Measurements from ENCODE around the gene DOCK10. TPM values are rescaled to one million over a fixed set of nuclear protein-coding genes. Genes with fewer than 3 reads are reported as not detected.

Gene DOCK10
- total RNA-seq, 1 donor from 2014 or later, result 9.8 TPM

DNA sequence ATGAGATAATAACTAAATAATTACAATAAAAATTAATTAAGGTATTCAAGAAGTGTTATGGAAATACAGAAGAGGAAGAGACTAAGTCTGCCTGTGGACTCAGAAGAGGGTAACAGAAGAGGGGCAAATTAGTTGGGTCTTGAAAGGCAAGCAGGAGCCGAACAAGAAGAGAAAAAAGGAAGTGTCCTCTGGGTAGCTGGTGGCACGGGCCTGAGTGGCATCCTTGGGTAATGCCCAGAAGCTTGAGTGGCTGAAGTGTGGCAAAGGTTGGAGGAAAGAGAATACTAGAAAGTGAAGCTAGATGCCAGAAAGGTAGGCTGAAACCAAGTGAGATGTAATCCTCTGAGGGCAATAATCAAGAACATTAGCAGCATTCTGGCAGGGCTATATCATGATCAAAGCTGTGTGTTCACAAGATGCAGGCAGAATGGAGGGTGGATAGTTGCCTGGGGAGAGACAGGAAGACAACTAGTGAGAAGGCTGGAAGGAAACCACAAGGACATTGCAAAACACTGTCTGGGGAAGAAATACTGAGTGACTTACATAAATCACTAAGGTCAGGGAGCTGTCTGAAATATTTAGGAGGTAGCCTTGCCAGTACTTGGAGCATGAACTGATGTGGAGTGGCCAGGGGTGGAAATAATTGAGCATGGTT, 16.2 kb downstream of the DOCK10 start:
- H3K36me3 ChIP-seq, result no peaks in the 10 kb centered on the region
- intact Hi-C loops (cut with DNase I), result no loop called here
- H3K4me1 ChIP-seq, result peaks cover 13% of the 10 kb centered on the region
- no peaks in the 10 kb centered on the region for H3K27me3 ChIP-seq
- H3K27ac ChIP-seq, result peak overlapping the region; percentile 31
- H3K4me3 ChIP-seq, result no peak overlapping the region
- no peaks in the 10 kb centered on the region for H3K9me3 ChIP-seq
- no peak for DNase-seq (ENCODE audit: extremely low spot score in 2 of 2)
- TF ChIP-seq, protein P1, sequence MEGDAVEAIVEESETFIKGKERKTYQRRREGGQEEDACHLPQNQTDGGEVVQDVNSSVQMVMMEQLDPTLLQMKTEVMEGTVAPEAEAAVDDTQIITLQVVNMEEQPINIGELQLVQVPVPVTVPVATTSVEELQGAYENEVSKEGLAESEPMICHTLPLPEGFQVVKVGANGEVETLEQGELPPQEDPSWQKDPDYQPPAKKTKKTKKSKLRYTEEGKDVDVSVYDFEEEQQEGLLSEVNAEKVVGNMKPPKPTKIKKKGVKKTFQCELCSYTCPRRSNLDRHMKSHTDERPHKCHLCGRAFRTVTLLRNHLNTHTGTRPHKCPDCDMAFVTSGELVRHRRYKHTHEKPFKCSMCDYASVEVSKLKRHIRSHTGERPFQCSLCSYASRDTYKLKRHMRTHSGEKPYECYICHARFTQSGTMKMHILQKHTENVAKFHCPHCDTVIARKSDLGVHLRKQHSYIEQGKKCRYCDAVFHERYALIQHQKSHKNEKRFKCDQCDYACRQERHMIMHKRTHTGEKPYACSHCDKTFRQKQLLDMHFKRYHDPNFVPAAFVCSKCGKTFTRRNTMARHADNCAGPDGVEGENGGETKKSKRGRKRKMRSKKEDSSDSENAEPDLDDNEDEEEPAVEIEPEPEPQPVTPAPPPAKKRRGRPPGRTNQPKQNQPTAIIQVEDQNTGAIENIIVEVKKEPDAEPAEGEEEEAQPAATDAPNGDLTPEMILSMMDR (IDR thresholded peaks at IDR 0.05), result no peak
- TF ChIP-seq POLR2A (IDR thresholded peaks at IDR 0.05) (no peak), POLR2AphosphoS5 (IDR thresholded peaks at IDR 0.05; ENCODE audit: insufficient read depth in 1 of 2, low read depth in 1 of 2) (no peak)

DNA sequence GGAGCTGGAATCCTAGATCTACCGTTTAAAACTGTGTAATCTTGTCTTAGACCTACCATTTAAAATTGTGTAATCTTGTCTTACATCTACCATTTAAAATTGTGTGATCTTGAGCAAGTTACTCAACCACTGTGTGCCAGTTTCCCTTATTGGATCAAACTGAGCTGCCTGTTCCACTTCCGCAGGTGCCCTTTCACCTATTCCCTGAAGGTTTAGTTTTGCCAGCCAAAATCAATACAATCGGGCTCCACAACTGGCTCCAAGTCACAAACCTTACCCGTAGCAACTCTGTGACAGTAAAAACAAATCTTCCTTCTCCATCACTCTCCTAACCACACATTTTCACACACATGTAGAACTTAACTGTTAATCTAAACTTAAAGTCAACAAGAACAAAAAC, 20.1 kb downstream of the DOCK10 start:
- Histone ChIP-seq H3K27me3 (no peaks in the 10 kb centered on the region), H3K9me3 (no peaks in the 10 kb centered on the region), H3K27ac (no peak overlapping the region), H3K4me3 (no peak overlapping the region), H3K4me1 (peaks cover 9% of the 10 kb centered on the region), H3K36me3 (no peaks in the 10 kb centered on the region)
- intact Hi-C loops (cut with DNase I), result no loop called here
- TF ChIP-seq POLR2A (IDR thresholded peaks at IDR 0.05), result no peak
- no peak for TF ChIP-seq POLR2AphosphoS5 (IDR thresholded peaks at IDR 0.05; ENCODE audit: insufficient read depth in 1 of 2, low read depth in 1 of 2)
- TF ChIP-seq, protein P1 (IDR thresholded peaks at IDR 0.05), result no peak
- DNase-seq (ENCODE audit: extremely low spot score in 2 of 2), result no peak

DNA sequence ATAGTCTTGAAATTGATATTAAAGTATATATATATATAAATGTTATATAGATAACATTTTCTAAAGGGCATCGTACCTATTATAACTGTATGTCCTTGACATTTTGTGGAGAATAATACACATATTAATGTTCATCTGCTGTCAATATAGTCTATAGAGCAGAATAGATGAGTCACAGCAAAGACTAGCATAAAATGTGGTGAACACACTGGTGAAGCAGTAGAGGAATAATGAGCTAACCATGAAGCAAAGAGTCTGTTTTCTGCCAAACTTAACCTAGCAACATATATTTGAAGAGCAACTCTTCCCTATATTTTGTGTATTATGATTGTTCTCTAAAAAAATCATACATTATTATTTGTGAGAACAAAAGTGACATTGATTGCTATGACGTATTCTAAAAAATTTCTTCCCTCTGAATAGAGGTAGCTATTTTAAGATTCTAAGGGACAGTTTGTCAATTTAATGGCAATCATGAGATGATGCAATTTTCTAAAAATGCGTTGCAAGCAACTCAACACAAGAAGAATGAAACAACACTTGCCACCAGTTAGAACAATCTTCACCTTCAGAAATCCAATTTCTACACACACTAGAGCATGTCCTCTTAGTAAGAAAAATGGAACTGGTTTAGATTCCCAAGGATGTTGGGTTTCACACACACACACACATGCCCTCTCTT, 22.0 kb downstream of the DOCK10 start:
- Histone ChIP-seq H3K4me1 (no peaks in the 10 kb centered on the region), H3K9me3 (no peaks in the 10 kb centered on the region), H3K27me3 (no peaks in the 10 kb centered on the region), H3K4me3 (no peak overlapping the region), H3K27ac (no peak overlapping the region), H3K36me3 (no peaks in the 10 kb centered on the region)
- TF ChIP-seq POLR2AphosphoS5 (IDR thresholded peaks at IDR 0.05; ENCODE audit: insufficient read depth in 1 of 2, low read depth in 1 of 2) (no peak), POLR2A (IDR thresholded peaks at IDR 0.05) (no peak)
- TF ChIP-seq, protein P1 (IDR thresholded peaks at IDR 0.05), result no peak
- intact Hi-C loops (cut with DNase I), result no loop called here
- no peak for DNase-seq (ENCODE audit: extremely low spot score in 2 of 2)

DNA sequence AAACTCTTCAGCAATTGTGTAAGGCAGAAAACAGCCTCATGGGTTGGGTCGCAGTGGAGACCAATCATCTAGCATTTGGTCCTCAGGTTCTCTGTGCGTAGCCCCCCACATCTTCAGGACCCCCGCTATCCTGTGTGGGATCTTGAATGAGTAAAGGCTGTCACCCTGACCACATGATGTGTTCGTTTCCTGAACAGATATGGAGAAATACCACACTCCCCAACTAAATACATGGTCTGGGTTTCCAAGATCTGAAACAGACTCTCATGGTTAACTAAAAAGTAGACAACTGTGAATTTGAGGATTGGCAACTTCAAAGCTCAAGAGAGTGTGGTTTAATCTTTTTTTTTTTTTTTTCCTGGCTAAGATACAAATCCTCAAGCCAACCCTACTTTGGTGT, 23.2 kb downstream of the DOCK10 start:
- no peaks in the 10 kb centered on the region for H3K4me1 ChIP-seq
- DNase-seq (ENCODE audit: extremely low spot score in 2 of 2), result no peak
- H3K27ac ChIP-seq, result no peak overlapping the region
- TF ChIP-seq POLR2AphosphoS5 (IDR thresholded peaks at IDR 0.05; ENCODE audit: insufficient read depth in 1 of 2, low read depth in 1 of 2) (no peak), POLR2A (IDR thresholded peaks at IDR 0.05) (no peak)
- TF ChIP-seq, protein P1 (IDR thresholded peaks at IDR 0.05), result no peak
- intact Hi-C loops (cut with DNase I), result no loop called here
- no peaks in the 10 kb centered on the region for H3K27me3 ChIP-seq
- H3K36me3 ChIP-seq, result no peaks in the 10 kb centered on the region
- H3K4me3 ChIP-seq, result no peak overlapping the region
- H3K9me3 ChIP-seq, result no peaks in the 10 kb centered on the region

DNA sequence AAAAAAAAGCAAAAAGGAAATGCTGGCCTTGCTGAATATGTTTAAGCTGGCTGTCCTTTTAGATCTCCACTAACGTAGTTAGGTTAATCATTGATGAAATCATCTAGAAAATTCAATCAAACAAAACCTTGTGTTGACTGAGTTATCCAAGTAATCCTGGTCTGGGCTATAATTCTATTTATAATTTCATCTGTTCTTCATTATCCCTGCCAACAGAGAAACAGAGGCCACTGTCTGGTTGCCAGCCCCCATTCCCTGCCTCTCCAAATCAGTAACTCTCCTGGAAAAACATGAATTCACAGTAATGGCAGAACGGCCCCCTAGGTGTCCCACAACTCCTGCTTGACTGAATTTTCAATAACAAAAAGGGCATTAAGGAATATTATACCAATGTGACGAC, 24.6 kb downstream of the DOCK10 start:
- no peaks in the 10 kb centered on the region for H3K4me1 ChIP-seq
- H3K9me3 ChIP-seq, result no peaks in the 10 kb centered on the region
- H3K27ac ChIP-seq, result no peak overlapping the region
- no peak overlapping the region for H3K4me3 ChIP-seq
- H3K36me3 ChIP-seq, result no peaks in the 10 kb centered on the region
- intact Hi-C loops (cut with DNase I), result no loop called here
- no peak for DNase-seq (ENCODE audit: extremely low spot score in 2 of 2)
- no peaks in the 10 kb centered on the region for H3K27me3 ChIP-seq
- TF ChIP-seq, protein P1 (IDR thresholded peaks at IDR 0.05), result no peak
- TF ChIP-seq POLR2A (IDR thresholded peaks at IDR 0.05) (no peak), POLR2AphosphoS5 (IDR thresholded peaks at IDR 0.05; ENCODE audit: insufficient read depth in 1 of 2, low read depth in 1 of 2) (no peak)

Data from vagina (tissue), 2 donors.